NCI-H748 (cell line): ENCODE measurements around the gene GSAP.

ENCODE experiments used
- DNase-seq: peaks from one replicate; lab custom pipeline; 2025; ENCODE audit not compliant: unreplicated experiment; lab: John Stamatoyannopoulos, UW

Gene GSAP

GRCh38 chr7:77409739-77410547, 6.2 kb downstream of the GSAP start:
- no peak for DNase-seq

DNA sequence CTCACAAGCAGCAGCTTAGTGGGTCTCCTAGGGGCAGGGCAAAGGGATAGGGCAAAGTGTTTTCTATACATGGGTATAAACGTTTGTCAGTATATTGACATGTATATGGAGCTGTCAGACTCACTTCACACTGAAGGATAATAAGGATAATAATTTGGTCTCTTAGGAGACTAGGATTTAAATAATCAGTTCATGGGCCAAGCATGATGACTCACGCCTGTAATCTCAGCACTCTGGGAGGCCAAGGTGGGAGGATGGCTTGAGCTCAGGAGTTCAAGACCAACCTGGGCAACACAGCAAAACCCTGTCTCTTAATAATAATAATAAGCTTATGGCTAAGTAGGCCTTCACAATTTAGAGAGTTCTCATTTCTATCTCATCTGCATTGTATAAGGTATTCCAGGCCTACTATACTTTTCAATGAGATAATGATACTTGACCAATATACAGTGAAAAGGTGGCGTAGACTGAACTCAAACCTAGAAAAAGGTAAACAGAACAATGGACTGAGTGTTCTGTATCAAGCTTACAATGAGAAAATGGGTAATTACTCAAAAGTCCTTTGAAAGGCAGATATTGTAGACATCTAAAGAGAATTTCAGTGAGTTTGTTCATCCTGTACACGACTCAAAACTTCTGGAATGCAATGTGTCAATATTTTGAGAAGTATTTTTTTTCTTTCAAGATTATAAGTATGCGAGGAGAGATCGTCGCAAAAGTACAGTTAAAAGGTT, 7.0 kb downstream of the GSAP start:
- no peak for DNase-seq

DNA sequence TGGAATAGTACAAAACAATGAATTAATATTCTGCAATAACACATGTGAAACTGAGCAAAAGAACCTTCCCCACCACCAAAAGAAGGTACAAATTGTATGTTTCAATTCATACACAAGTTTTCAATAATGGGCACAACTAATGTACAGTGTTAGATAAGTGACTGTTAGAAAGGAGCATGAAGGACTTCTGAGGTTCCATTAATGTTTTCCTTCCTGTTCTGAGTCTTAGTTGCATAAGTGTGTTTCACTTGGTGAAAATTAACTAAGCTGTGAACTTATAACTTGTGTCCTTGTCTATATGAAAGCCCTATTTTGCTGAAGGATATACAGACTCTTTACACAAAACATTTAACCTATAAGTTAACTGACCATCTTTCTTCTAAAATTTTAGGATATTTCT, 8.2 kb downstream of the GSAP start:
- DNase-seq = no peak

DNA sequence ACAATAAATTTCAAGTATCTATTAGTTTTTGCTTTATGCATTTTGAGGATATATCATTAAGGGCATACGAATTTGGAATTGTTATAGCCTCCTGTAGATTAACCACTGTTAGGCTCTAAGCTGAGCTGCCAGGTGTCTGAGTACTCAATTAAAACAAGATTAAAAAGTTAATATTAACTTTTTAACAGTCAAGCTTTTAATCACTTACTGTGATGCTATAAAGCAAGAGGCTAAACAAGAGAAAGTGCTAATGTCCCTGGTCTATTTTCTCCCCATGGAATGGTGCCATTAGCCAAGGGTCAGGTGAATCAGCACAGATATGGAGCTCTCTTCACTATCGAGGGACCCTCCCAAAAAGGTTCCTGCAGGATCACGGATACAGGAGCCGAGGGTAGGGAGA, 9.7 kb downstream of the GSAP start:
- no peak for DNase-seq

GRCh38 chr7:77404641-77405040, 11.5 kb downstream of the GSAP start:
- no peak for DNase-seq

DNA sequence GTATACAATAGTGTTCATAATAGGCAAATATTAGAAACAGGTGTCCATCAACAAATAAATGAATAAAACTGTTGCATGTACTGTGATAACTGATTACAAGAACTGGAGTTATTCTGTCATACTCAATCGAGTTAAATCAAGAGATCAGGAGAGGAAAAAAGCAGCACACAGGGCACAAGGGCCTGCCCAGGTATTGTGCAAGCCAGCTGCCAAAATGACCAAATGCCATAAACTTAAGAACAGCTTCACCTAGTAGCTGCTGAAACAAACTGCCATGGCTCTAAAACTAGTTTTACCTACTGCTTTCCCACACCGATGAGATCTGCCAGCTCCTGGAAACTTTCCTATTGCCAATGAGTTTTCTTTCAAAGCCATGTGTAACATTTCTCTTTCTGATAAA, 12.2 kb downstream of the GSAP start:
- no peak for DNase-seq

GRCh38 chr7:77402818-77403217, 13.3 kb downstream of the GSAP start:
- no peak for DNase-seq

GRCh38 chr7:77401002-77401401, 15.1 kb downstream of the GSAP start:
- no peak for DNase-seq

- no peak for DNase-seq
Measured at GRCh38 chr7:77399816-77400215, 16.3 kb downstream of the GSAP start.

GRCh38 chr7:77396894-77397547, 19.1 kb downstream of the GSAP start:
- DNase-seq = no peak

DNA sequence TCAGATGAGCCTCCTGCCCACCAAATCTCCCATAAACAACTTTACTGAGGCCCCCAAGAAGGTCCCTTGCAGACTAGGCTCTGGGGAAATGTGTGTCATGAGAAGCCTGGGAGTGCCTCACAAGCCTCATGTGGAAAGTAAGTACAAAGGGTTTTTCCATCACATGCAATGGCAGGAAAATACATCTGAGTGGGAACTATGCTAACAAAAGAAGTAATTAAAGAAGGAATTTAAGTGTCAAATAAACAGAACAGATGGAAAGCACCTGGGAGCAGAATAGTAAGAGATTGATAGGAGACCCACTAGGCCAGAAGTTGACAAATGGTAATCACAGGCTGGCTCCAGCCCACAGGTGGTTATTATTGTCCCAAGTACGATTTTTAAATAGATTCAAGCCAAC, 20.5 kb downstream of the GSAP start:
- DNase-seq = peak; percentile 25

GRCh38 chr7:77393954-77394353, 22.2 kb downstream of the GSAP start:
- DNase-seq = no peak

DNA sequence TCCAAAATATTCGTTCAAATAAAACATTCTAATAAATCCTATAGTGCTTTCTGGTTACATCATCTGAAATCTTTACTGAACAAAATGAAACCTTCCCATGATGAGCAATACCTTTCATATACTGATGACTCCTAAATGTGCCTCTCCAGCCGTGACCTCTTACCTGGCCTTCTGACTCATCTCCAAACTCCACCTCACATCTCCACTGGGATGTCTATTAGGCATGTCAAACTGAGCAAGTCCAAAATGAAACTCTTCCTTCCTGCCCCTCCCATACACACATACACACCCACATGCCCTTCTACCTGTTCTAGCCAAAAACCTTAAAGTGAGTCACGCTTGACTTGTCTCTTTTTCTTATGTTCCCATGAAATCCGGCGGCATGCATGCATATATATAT, 22.9 kb downstream of the GSAP start:
- DNase-seq = no peak

GRCh38 chr7:77391230-77391629, 24.9 kb downstream of the GSAP start:
- no peak for DNase-seq

GRCh38 chr7:77388055-77388641, 28.0 kb downstream of the GSAP start:
- no peak for DNase-seq

DNA sequence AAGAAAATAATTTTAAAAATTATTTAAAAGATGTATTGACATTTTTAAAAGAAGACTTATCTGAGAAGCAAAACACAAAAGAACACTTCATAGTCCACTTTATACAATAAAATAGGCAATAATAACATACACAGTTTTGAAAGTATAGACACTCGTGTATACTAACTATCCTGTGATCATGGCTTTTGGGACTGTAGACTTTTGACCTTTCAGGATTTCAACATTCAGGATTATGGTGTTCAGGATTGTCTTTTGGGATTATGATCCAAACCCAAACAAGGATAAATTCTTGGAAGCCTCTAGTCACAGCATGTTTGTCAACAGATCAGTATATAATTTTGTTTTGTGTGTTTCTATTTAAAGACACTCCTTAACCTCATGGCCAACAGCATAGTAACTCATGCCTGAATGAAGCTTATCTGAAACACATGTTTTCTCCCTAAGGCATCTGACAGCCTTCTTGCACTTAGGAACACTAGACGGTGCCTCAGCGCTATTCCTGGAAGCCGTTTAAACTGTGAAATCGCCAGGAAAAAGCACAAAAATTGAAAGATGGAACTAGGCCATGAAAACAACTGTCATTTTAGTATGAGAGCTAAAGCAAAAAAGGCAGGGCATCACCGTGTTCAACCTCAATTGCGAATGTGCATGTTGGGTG, 29.9 kb downstream of the GSAP start:
- DNase-seq = no peak

GRCh38 chr7:77383333-77383740, 32.8 kb downstream of the GSAP start:
- DNase-seq = no peak

DNA sequence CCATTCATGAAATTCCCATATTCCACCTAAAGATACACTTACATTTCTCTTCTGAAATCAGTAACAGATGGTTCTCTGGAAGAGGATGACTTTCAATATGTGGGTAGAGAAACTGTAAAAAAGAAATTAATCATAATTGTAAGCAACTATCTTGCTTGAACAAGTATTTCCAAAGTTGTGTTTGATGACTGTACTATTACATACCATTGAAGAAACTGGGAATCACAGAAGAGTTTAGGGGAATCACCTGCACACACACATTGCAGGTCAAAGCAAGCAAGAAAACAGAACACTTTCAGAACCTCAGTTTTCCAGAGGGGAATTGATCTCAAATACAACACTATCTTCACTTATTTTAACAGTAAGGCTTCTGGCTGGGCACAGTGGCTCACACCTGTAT, 33.6 kb downstream of the GSAP start:
- no peak for DNase-seq

GRCh38 chr7:77378584-77378983, 37.6 kb downstream of the GSAP start:
- DNase-seq = no peak

DNA sequence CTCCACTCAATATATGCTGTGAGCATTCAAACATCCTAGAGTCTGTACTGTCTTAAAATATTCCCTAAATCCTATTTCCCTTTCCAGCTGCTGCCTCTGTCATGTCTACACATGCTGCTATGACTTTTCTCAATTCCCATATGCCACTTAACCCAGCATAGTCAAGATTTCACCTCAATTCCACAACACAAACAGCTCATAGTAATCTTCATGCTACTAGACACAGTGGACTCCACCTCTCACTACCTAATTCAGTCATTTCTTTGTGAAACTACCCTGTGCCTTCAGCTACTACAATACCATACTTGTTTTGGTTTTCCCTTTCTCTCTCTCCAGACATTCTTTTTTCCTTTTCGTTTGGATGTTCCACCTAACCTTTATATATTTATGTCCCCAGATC, 45.5 kb downstream of the GSAP start:
- DNase-seq = no peak

DNA sequence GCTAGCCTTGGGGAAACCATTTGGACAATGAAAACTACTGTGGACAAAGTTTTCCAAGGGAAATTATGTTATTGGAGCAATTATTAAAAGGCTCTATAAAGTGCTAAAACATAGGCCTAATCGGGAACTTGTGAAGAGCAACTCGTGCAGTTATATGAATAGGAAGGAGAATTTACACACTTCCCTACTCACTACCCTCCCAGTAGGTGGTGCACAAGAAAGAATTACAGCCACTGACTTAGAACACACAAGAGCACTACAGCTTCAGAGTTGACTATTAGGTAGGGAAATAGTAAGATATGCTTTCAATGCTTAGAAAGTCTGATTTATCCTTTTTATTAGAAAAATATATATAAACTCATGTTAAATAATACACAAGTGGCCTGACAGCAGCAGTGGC, 47.2 kb downstream of the GSAP start:
- DNase-seq = no peak
